ENCODE results near the gene ICAM1.

Gene ICAM1

GRCh38 chr19:10332158-10332964 is 61.4 kb downstream of the ICAM1 start:
- H3K4me3 ChIP-seq (ENCODE audit: low read depth, low read length), result peak overlapping the region; percentile 72
- peak; percentile 28 for TF ChIP-seq CTCF (conservative IDR thresholded peaks at IDR 0.05; ENCODE audit: low read depth, low read length)

GRCh38 chr19:10332965-10333757 is 62.2 kb downstream of the ICAM1 start, which contains the start of gene RAVER1:
TSS of gene RAVER1 (minus strand) at chr19:10333529. CDS start at chr19:10333507, 22 bp downstream.
- TF ChIP-seq CTCF (conservative IDR thresholded peaks at IDR 0.05; ENCODE audit: low read depth, low read length), result no peak
- DNase-seq (ENCODE audit: low read depth), result peak; percentile 99
- H3K4me3 ChIP-seq (ENCODE audit: low read depth, low read length), result peak within 1 kb of the TSS; percentile 72

More at GRCh38 chr19:10332158-10332964, 61.4 kb downstream of the ICAM1 start:
- DNase-seq (ENCODE audit: low read depth), result no peak

GRCh38 chr19:10333758-10334587 is 63.1 kb downstream of the ICAM1 start:
- peak; percentile 13 for DNase-seq (ENCODE audit: low read depth)
- TF ChIP-seq CTCF (conservative IDR thresholded peaks at IDR 0.05; ENCODE audit: low read depth, low read length), result no peak
- peak overlapping the region; percentile 72 for H3K4me3 ChIP-seq (ENCODE audit: low read depth, low read length)

GRCh38 chr19:10334588-10335351 is 63.9 kb downstream of the ICAM1 start:
- peak overlapping the region; percentile 72 for H3K4me3 ChIP-seq (ENCODE audit: low read depth, low read length)
- peak; percentile 97 for DNase-seq (ENCODE audit: low read depth)
- TF ChIP-seq CTCF (conservative IDR thresholded peaks at IDR 0.05; ENCODE audit: low read depth, low read length), result no peak

- DNase-seq (ENCODE audit: low read depth), result no peak
- peak overlapping the region; percentile 72 for H3K4me3 ChIP-seq (ENCODE audit: low read depth, low read length)
- no peak for TF ChIP-seq CTCF (conservative IDR thresholded peaks at IDR 0.05; ENCODE audit: low read depth, low read length)
Measured at GRCh38 chr19:10335352-10335985, 64.5 kb downstream of the ICAM1 start.
